HG03558 (cell line): ENCODE measurements around the gene MNT.

Experiments used
- ATAC-seq: cut with Tn5 transposase; IDR thresholded peaks from one replicate; pipeline ENCODE4 v1.9.1; 2021; ENCODE audit warnings: moderate number of reproducible peaks; ENCODE audit not compliant: unreplicated experiment; ENCODE audit errors: extremely low read depth

MNT gene

GRCh38 chr17:2418572-2418971 lies 17.7 kb upstream of the MNT start:
- no peak for ATAC-seq

GRCh38 chr17:2416010-2416734 lies 15.3 kb upstream of the MNT start:
- ATAC-seq, result no peak

- ATAC-seq, result no peak
Measured at GRCh38 chr17:2415081-2415480, 14.2 kb upstream of the MNT start.

GRCh38 chr17:2414446-2415064 lies 13.7 kb upstream of the MNT start:
- ATAC-seq, result no peak

GRCh38 chr17:2412561-2413021 lies 11.7 kb upstream of the MNT start:
- no peak for ATAC-seq

GRCh38 chr17:2410951-2411350 lies 10.1 kb upstream of the MNT start:
- ATAC-seq, result no peak

- no peak for ATAC-seq
Measured at GRCh38 chr17:2406903-2407790, 6.3 kb upstream of the MNT start.

GRCh38 chr17:2406271-2406902 lies 5.5 kb upstream of the MNT start:
- ATAC-seq, result no peak

GRCh38 chr17:2405247-2405926 lies 4.5 kb upstream of the MNT start:
- no peak for ATAC-seq

GRCh38 chr17:2403044-2403443 lies 2.2 kb upstream of the MNT start:
- no peak for ATAC-seq

- ATAC-seq, result no peak
Measured at GRCh38 chr17:2402544-2402943, 1.7 kb upstream of the MNT start.

- peak; percentile 24 for ATAC-seq
Measured at GRCh38 chr17:2401426-2402221, 764 bp upstream of the MNT start.

GRCh38 chr17:2400474-2400866 lies 390 bp downstream of the MNT start:
- no peak for ATAC-seq

- no peak for ATAC-seq
Measured at GRCh38 chr17:2399572-2400473, 1.0 kb downstream of the MNT start.

- no peak for ATAC-seq
Measured at GRCh38 chr17:2398655-2399571, 1.9 kb downstream of the MNT start.

GRCh38 chr17:2398182-2398581 lies 2.7 kb downstream of the MNT start:
- no peak for ATAC-seq
